Medulla oblongata (tissue), 1 donor: ENCODE results near the gene TMTC2.

Experiments used
- DNase-seq: peaks from one replicate; pipeline ENCODE4 v3.0.0-alpha.2; 2015; ENCODE audit errors: extremely low spot score

TMTC2 gene

GRCh38 chr12:82686168-82687020, at the start of gene TMTC2:
TSS of gene TMTC2 (plus strand) at chr12:82686906.
- peak; percentile 99 for DNase-seq

GRCh38 chr12:82638324-82638723, 48.4 kb upstream of the TMTC2 start:
- no peak for DNase-seq

- DNase-seq, result no peak
Observed at GRCh38 chr12:82644896-82645295, 41.8 kb upstream of the TMTC2 start.

- no peak for DNase-seq
Observed at GRCh38 chr12:82645414-82645813, 41.3 kb upstream of the TMTC2 start.

GRCh38 chr12:82647853-82648252, 38.9 kb upstream of the TMTC2 start:
- DNase-seq, result peak; percentile 27

- peak; percentile 33 for DNase-seq
Observed at GRCh38 chr12:82648259-82648909, 38.3 kb upstream of the TMTC2 start.

- no peak for DNase-seq
Observed at GRCh38 chr12:82650627-82651337, 35.9 kb upstream of the TMTC2 start.

GRCh38 chr12:82651489-82651888, 35.2 kb upstream of the TMTC2 start:
- DNase-seq, result no peak

GRCh38 chr12:82652071-82652470, 34.6 kb upstream of the TMTC2 start:
- DNase-seq, result no peak

- DNase-seq, result no peak
Observed at GRCh38 chr12:82655751-82656150, 31.0 kb upstream of the TMTC2 start.

GRCh38 chr12:82659343-82660207, 27.1 kb upstream of the TMTC2 start:
- DNase-seq, result no peak

GRCh38 chr12:82660541-82661325, 26.0 kb upstream of the TMTC2 start:
- DNase-seq, result no peak

- DNase-seq, result no peak
Observed at GRCh38 chr12:82663893-82664292, 22.8 kb upstream of the TMTC2 start.

- DNase-seq, result no peak
Observed at GRCh38 chr12:82665142-82665923, 21.4 kb upstream of the TMTC2 start.

GRCh38 chr12:82666830-82667229, 19.9 kb upstream of the TMTC2 start:
- DNase-seq, result no peak

- no peak for DNase-seq
Observed at GRCh38 chr12:82671673-82672195, 15.0 kb upstream of the TMTC2 start.

- DNase-seq, result no peak
Observed at GRCh38 chr12:82672811-82673495, 13.8 kb upstream of the TMTC2 start.

GRCh38 chr12:82673698-82674097, 13.0 kb upstream of the TMTC2 start:
- DNase-seq, result no peak

GRCh38 chr12:82675246-82675645, 11.5 kb upstream of the TMTC2 start:
- no peak for DNase-seq
